Rectal smooth muscle tissue (tissue), 1 donor: Measurements from ENCODE around the gene KCNAB3.

Source experiments
- H3K27ac ChIP-seq: one replicate; pipeline ENCODE4 v1.7.0; 2013; ENCODE audit warnings: low read depth, low read length, inconsistent platforms
- H3K27me3 ChIP-seq: one replicate; pipeline ENCODE4 v1.7.0; 2013; ENCODE audit warnings: low read length; ENCODE audit not compliant: control insufficient read depth, insufficient read depth
- H3K36me3 ChIP-seq: one replicate; pipeline ENCODE4 v1.7.0; 2013; ENCODE audit warnings: low read length; ENCODE audit not compliant: control insufficient read depth, insufficient read depth
- H3K4me1 ChIP-seq: one replicate; pipeline ENCODE4 v1.7.0; 2013; ENCODE audit warnings: low read length; ENCODE audit not compliant: control insufficient read depth, insufficient read depth
- H3K4me3 ChIP-seq: one replicate; pipeline ENCODE4 v1.7.0; 2013; ENCODE audit warnings: low read length
- H3K9ac ChIP-seq: one replicate; pipeline ENCODE4 v1.7.0; 2013; ENCODE audit warnings: low read length

The KCNAB3 gene

GRCh38 chr17:7880076-7880868 is 49.4 kb downstream of the KCNAB3 start:
- Histone ChIP-seq H3K36me3 (no peaks in the 10 kb centered on the region), H3K27ac (no peak overlapping the region), H3K4me1 (no peaks in the 10 kb centered on the region), H3K27me3 (no peaks in the 10 kb centered on the region), H3K4me3 (no peak overlapping the region), H3K9ac (no peak overlapping the region)

- Histone ChIP-seq H3K36me3 (no peaks in the 10 kb centered on the region), H3K4me1 (no peaks in the 10 kb centered on the region), H3K27ac (no peak overlapping the region)
Observed at GRCh38 chr17:7878234-7878633, 51.4 kb downstream of the KCNAB3 start.

GRCh38 chr17:7875804-7876370 is 53.8 kb downstream of the KCNAB3 start:
- Histone ChIP-seq H3K27me3 (no peaks in the 10 kb centered on the region), H3K4me3 (no peak overlapping the region), H3K27ac (no peak overlapping the region), H3K36me3 (no peaks in the 10 kb centered on the region), H3K4me1 (no peaks in the 10 kb centered on the region), H3K9ac (no peak overlapping the region)

More at GRCh38 chr17:7878234-7878633, 51.4 kb downstream of the KCNAB3 start:
- Histone ChIP-seq H3K4me3 (no peak overlapping the region), H3K9ac (no peak overlapping the region), H3K27me3 (no peaks in the 10 kb centered on the region)

GRCh38 chr17:7873051-7873450 is 56.6 kb downstream of the KCNAB3 start:
- Histone ChIP-seq H3K4me3 (no peak overlapping the region), H3K36me3 (no peaks in the 10 kb centered on the region), H3K4me1 (no peaks in the 10 kb centered on the region), H3K27me3 (no peaks in the 10 kb centered on the region), H3K27ac (no peak overlapping the region), H3K9ac (no peak overlapping the region)
